Measurements from ENCODE around the gene RPA1. TPM values are rescaled to one million over a fixed set of nuclear protein-coding genes. Genes with fewer than 3 reads are reported as not detected.

Gene RPA1
- total and polyA plus RNA-seq, 2 of the 8 experiments (the other 6 are each of a cell fraction or from before 2014, with no cell fraction given): 79.1 to 194 TPM

- Histone ChIP-seq H3K79me1 (ENCODE audit: low read depth, low read length) (0 out of 2 replicates have a peak, but pooled peaks cover 4% of the 10 kb centered on the region), H3K4me3 (ENCODE audit: extremely low read depth in 1 of 4, insufficient read depth in 2 of 4, low read depth in 3 of 4, low read length in 4 of 4) (no peak overlapping the region), H3K56ac (replicated peaks; ENCODE audit: insufficient read length, low read depth, low read length) (no peak overlapping the region), H2BK15ac (ENCODE audit: low read length) (no peak overlapping the region), H4K8ac (ENCODE audit: extremely low read depth, insufficient read depth, low read length) (no peak overlapping the region), H3K4me1 (replicated peaks in 1 of 4; ENCODE audit: control insufficient read depth in 3 of 4, insufficient read depth in 4 of 4, low read length in 3 of 4) (no peaks in the 10 kb centered on the region), H2AFZ (ENCODE audit: low read length) (no peak overlapping the region), H3K79me2 (ENCODE audit: control insufficient read depth in 1 of 2, insufficient read depth in 2 of 2, low read length in 2 of 2) (0 out of 4 replicates have a peak, but pooled peaks cover 2 to 4% of the 10 kb centered on the region in 2 experiments), H3K4me2 (ENCODE audit: insufficient read depth in 1 of 2, low read depth in 2 of 2, low read length in 2 of 2) (no peak overlapping the region), H3K14ac (ENCODE audit: insufficient read length) (no peak overlapping the region), H3K9ac (replicated peaks in 1 of 4; ENCODE audit: extremely low read depth in 1 of 4, low read depth in 3 of 4, low read length in 3 of 4) (no peak overlapping the region), H3K23me2 (ENCODE audit: low read depth, low read length) (no peaks in the 10 kb centered on the region), H2BK12ac (ENCODE audit: low read depth, low read length) (no peak overlapping the region), H4K5ac (ENCODE audit: insufficient read length, low read depth, low read length) (no peak overlapping the region), H3K36me3 (ENCODE audit: control insufficient read depth in 2 of 4, insufficient read depth in 4 of 4, low read length in 3 of 4) (peaks cover 3 to 17% (median 7%) of the 10 kb centered on the region in 4 experiments; a peak in 5 of 8 replicates), H3K27me3 (replicated peaks in 1 of 4; ENCODE audit: control insufficient read depth in 3 of 4, extremely low read depth in 1 of 4, insufficient read depth in 3 of 4, low read length in 3 of 4) (no peaks in the 10 kb centered on the region), H2AK5ac (ENCODE audit: low read depth, low read length) (no peak overlapping the region), H3K27ac (ENCODE audit: low read depth, low read length) (no peak overlapping the region), H3K18ac (ENCODE audit: extremely low read depth, low read length) (no peak overlapping the region), H4K91ac (replicated peaks; ENCODE audit: insufficient read length, low read length) (no peak overlapping the region), H3K4ac (replicated peaks; ENCODE audit: insufficient read length, low read depth, low read length) (no peak overlapping the region), H2BK20ac (ENCODE audit: low read length) (no peak overlapping the region), H2BK5ac (ENCODE audit: low read depth, low read length) (no peak overlapping the region), H3K9me3 (ENCODE audit: insufficient read depth in 2 of 2, low read depth in 1 of 2, low read length in 1 of 2) (no peaks in the 10 kb centered on the region), H4K20me1 (replicated peaks in 1 of 2; ENCODE audit: control insufficient read depth in 1 of 2, insufficient read depth in 2 of 2, low read length in 2 of 2) (peaks cover 2 to 5% of the 10 kb centered on the region in 2 experiments), H2BK120ac (replicated peaks; ENCODE audit: low read depth, low read length) (no peak overlapping the region), H3K23ac (ENCODE audit: insufficient read length) (no peak overlapping the region)
- DNase-seq (ENCODE audit: low read depth in 1 of 2, low spot score in 2 of 2) (no peak), FAIRE-seq (no peak)
- CTCF ChIA-PET (ENCODE audit: partially characterized antibody): interaction anchor here (0.6 to 1.2 kb wide), 3 partner anchors 14 to 617 kb away, joined by 3 to 6 read pairs (median 4); no protein-coding TSS in a partner anchor
- TF ChIP-seq KDM5A (IDR thresholded peaks at IDR 0.05; ENCODE audit: low read length) (no peak), RFX5 (IDR thresholded peaks at IDR 0.05; ENCODE audit: borderline replicate concordance, low read depth, low read length) (no peak), KDM1A (IDR thresholded peaks at IDR 0.05; ENCODE audit: borderline replicate concordance, low read length) (no peak), KDM4A (IDR thresholded peaks at IDR 0.05; ENCODE audit: low read depth, low read length, severe bottlenecking) (no peak), SP4 (IDR thresholded peaks at IDR 0.05; ENCODE audit: low read length) (no peak), MAX (IDR thresholded peaks at IDR 0.05) (no peak), CEBPB (IDR thresholded peaks at IDR 0.05; ENCODE audit: low read depth, low read length) (no peak), SRF (IDR thresholded peaks at IDR 0.05; ENCODE audit: low read depth, low read length) (no peak), BACH1 (IDR thresholded peaks at IDR 0.05; ENCODE audit: low read length) (no peak), EGR1 (IDR thresholded peaks at IDR 0.05; ENCODE audit: borderline replicate concordance, low read depth, low read length) (no peak), GABPA (IDR thresholded peaks at IDR 0.05; ENCODE audit: borderline replicate concordance, insufficient read depth, low read length) (no peak), SIN3A (conservative IDR thresholded peaks at IDR 0.05 in 1 of 2, IDR thresholded peaks at IDR 0.05 in 1 of 2; ENCODE audit: low read depth in 1 of 2, low read length in 2 of 2) (no peak), CHD2 (IDR thresholded peaks at IDR 0.05; ENCODE audit: low read length) (no peak), SIX5 (IDR thresholded peaks at IDR 0.05; ENCODE audit: low read depth, low read length) (no peak)
- POLR2A ChIA-PET (ENCODE audit: partially characterized antibody): interaction anchor here (0.7 to 1.2 kb wide), 2 partner anchors 95 to 428 kb away, joined by 3 to 4 read pairs; no protein-coding TSS in a partner anchor
- WGBS, 2 experiments (ENCODE audit: extremely low coverage in 1 of 2, insufficient coverage in 1 of 2, insufficient read length in 1 of 2, insufficient replicate concordance in 2 of 2, low coverage in 1 of 2, low lambda C conversion rate in 2 of 2, missing lambda C conversion rate in 1 of 2): 92% methylated on average over 8 of the region's 8 CpGs; no CpG with 5 or more reads in 1 of the 2 experiments
These were observed 38.3 kb downstream of the RPA1 start for GRCh38 chr17:1868090-1868489.

All from H1 (cell line).